Inferior parietal cortex (tissue), 1 donor: Measurements from ENCODE around the gene PLA2G2D.

ENCODE experiments used
- DNase-seq: peaks from one replicate; pipeline ENCODE4 v3.0.0-alpha.2; 2016; ENCODE audit errors: extremely low spot score

The PLA2G2D gene

GRCh38 chr1:20115479-20115878 is 3.9 kb downstream of the PLA2G2D start:
- DNase-seq = no peak

GRCh38 chr1:20114021-20114648 is 5.2 kb downstream of the PLA2G2D start:
- DNase-seq = no peak

GRCh38 chr1:20112279-20113000 is 6.9 kb downstream of the PLA2G2D start:
- no peak for DNase-seq

- no peak for DNase-seq
Observed at GRCh38 chr1:20111452-20111851, 7.9 kb downstream of the PLA2G2D start.

- no peak for DNase-seq
Observed at GRCh38 chr1:20110679-20111078, 8.7 kb downstream of the PLA2G2D start.

- no peak for DNase-seq
Observed at GRCh38 chr1:20109223-20109856, 10.0 kb downstream of the PLA2G2D start.

GRCh38 chr1:20108366-20109123 is 10.8 kb downstream of the PLA2G2D start:
- no peak for DNase-seq

GRCh38 chr1:20107796-20108195 is 11.5 kb downstream of the PLA2G2D start:
- DNase-seq = no peak

- DNase-seq = no peak
Observed at GRCh38 chr1:20107351-20107750, 12.0 kb downstream of the PLA2G2D start.

- no peak for DNase-seq
Observed at GRCh38 chr1:20105856-20106255, 13.5 kb downstream of the PLA2G2D start.

GRCh38 chr1:20102875-20103274 is 16.5 kb downstream of the PLA2G2D start:
- no peak for DNase-seq

- DNase-seq = peak; percentile 41
Observed at GRCh38 chr1:20100632-20101355, 18.5 kb downstream of the PLA2G2D start.

GRCh38 chr1:20099533-20099932 is 19.8 kb downstream of the PLA2G2D start:
- DNase-seq = no peak

- no peak for DNase-seq
Observed at GRCh38 chr1:20096840-20097447, 22.4 kb downstream of the PLA2G2D start.

- DNase-seq = no peak
Observed at GRCh38 chr1:20095564-20096434, 23.5 kb downstream of the PLA2G2D start.

- DNase-seq = no peak
Observed at GRCh38 chr1:20093940-20094391, 25.4 kb downstream of the PLA2G2D start.

- no peak for DNase-seq
Observed at GRCh38 chr1:20093303-20093702, 26.0 kb downstream of the PLA2G2D start.

- no peak for DNase-seq
Observed at GRCh38 chr1:20090641-20091040, 28.7 kb downstream of the PLA2G2D start.

- no peak for DNase-seq
Observed at GRCh38 chr1:20090119-20090518, 29.2 kb downstream of the PLA2G2D start.
